Small intestine (tissue), 7 donors: ENCODE results near the gene CD58. TPM values are rescaled to one million over a fixed set of nuclear protein-coding genes. Genes with fewer than 3 reads are reported as not detected.
"Not testable (repeated sequence)": the region's sequence is repeated elsewhere in the genome, so short reads cannot be mapped to it uniquely, and the experiment has no call there.

Source experiments
- DNase-seq, 2 donors: peaks; one replicate each; pipeline versions ENCODE4 v3.0.0 to v3.0.0-alpha.2; 2013
- FAIRE-seq: peaks from 2 replicates; lab custom pipeline; 2012; peaks lifted over from hg19 to GRCh38; lab: Jason Lieb, UNC
- H3K27ac ChIP-seq, 3 donors: one replicate each; pipeline ENCODE4 v1.5.1; 2013; ENCODE audit warnings: low read length in 2 of 3, mild to moderate bottlenecking in 2 of 3, control low read depth in 1 of 3, inconsistent platforms in 1 of 3, low read depth in 1 of 3, moderate library complexity in 1 of 3
- H3K27me3 ChIP-seq, 3 donors: one replicate each; pipeline ENCODE4 v1.6.1; 2013; ENCODE audit warnings: low read length in 3 of 3, inconsistent platforms in 1 of 3; ENCODE audit not compliant: control insufficient read depth in 3 of 3, insufficient read depth in 3 of 3
- H3K36me3 ChIP-seq, 3 donors: one replicate each; pipeline ENCODE4 v1.6.1; 2013; ENCODE audit warnings: low read length in 3 of 3, inconsistent platforms in 1 of 3, low read depth in 1 of 3, mild to moderate bottlenecking in 1 of 3, moderate library complexity in 1 of 3; ENCODE audit not compliant: control insufficient read depth in 3 of 3, insufficient read depth in 2 of 3
- H3K4me1 ChIP-seq, 3 donors: one replicate each; pipeline ENCODE4 v1.6.1; 2013; ENCODE audit warnings: low read length in 2 of 3, inconsistent platforms in 1 of 3, low read depth in 1 of 3, mild to moderate bottlenecking in 1 of 3, moderate library complexity in 1 of 3; ENCODE audit not compliant: control insufficient read depth in 3 of 3, insufficient read depth in 2 of 3
- H3K4me3 ChIP-seq, 3 donors: one replicate each; pipeline ENCODE4 v1.5.1; 2013; ENCODE audit warnings: low read length in 3 of 3, control low read depth in 1 of 3, inconsistent platforms in 1 of 3, low read depth in 1 of 3, mild to moderate bottlenecking in 1 of 3, moderate library complexity in 1 of 3
- H3K9me3 ChIP-seq, 2 donors: one replicate each; pipeline ENCODE4 v1.6.1; 2013; ENCODE audit warnings: low read depth in 1 of 2, low read length in 1 of 2; ENCODE audit not compliant: control insufficient read depth in 2 of 2, insufficient read depth in 1 of 2
- WGBS, 3 donors: extraction: QIAGEN DNeasy Blood & Tissue Kit; methylation state at CpG; one replicate each; pipeline ENCODE4 v1.1.7; 2013; 5-methylcytosine and 5-hydroxymethylcytosine counted together
- polyA plus RNA-seq, 4 donors: library from polyadenylated mRNA; stranded (reverse) in 3 of 4; unstranded in 1 of 4; fragments of 200-250 nt in 3 of 4; fragments of 120-200 nt in 1 of 4; gene quantifications; one replicate each; pipeline versions ENCODE4 v1.2.1 to v1.2.3, GENCODE V29; 2013
- donor health status: healthy with polysubstance abuse.
- donor health status: control.
- donor health status: control.
- donor health status: Bipolar disorder and iron deficiency.
- donor health status: healthy.

CD58 gene
- polyA plus RNA-seq, 4 donors = 28.4 to 40.8 (median 29.6) TPM

GRCh38 chr1:116597388-116597787, 26.6 kb upstream of the CD58 start:
- not testable (repeated sequence) for H3K9me3 ChIP-seq, H3K27me3 ChIP-seq, FAIRE-seq, H3K4me3 ChIP-seq
- peak; percentile 65 to 66 for DNase-seq
- WGBS, 3 donors = 0 to 32% (median 0%) methylated on average over 2 of the region's 2 CpGs
- Histone ChIP-seq H3K36me3 (peaks cover 0 to 16% (median 0%) of the 10 kb centered on the region in 3 donors), H3K4me1 (peaks cover 0 to 38% (median 4%) of the 10 kb centered on the region in 3 donors), H3K27ac (peak overlapping the region in 2 of 3 donors; percentile 49 to 89)

GRCh38 chr1:116596742-116597307, 26.0 kb upstream of the CD58 start:
- peaks cover 0 to 44% (median 4%) of the 10 kb centered on the region in 3 donors for H3K4me1 ChIP-seq
- DNase-seq = peak; percentile 83 to 92
- not testable (repeated sequence) for H3K9me3 ChIP-seq, FAIRE-seq, H3K27me3 ChIP-seq, H3K4me3 ChIP-seq
- H3K36me3 ChIP-seq = peaks cover 0 to 16% (median 0%) of the 10 kb centered on the region in 3 donors
- WGBS, 3 donors = 16 to 58% (median 33%) methylated on average over 5 of the region's 5 CpGs
- peak overlapping the region; percentile 11 to 89 (median 49) for H3K27ac ChIP-seq

- H3K9me3 ChIP-seq, FAIRE-seq, H3K4me3 ChIP-seq, H3K27me3 ChIP-seq: not testable (repeated sequence)
- Histone ChIP-seq H3K27ac (peak overlapping the region; percentile 41 to 89 (median 42)), H3K4me1 (peaks cover 0 to 45% (median 4%) of the 10 kb centered on the region in 3 donors), H3K36me3 (peaks cover 0 to 16% (median 0%) of the 10 kb centered on the region in 3 donors)
- peak; percentile 62 to 64 for DNase-seq
- 3 to 9% (median 3%) methylated on average over 8 of the region's 8 CpGs for WGBS, 3 donors
Observed at GRCh38 chr1:116595946-116596741, 25.3 kb upstream of the CD58 start.

GRCh38 chr1:116595065-116595840, 24.4 kb upstream of the CD58 start:
- not testable (repeated sequence) for H3K4me3 ChIP-seq, FAIRE-seq, H3K27me3 ChIP-seq, H3K9me3 ChIP-seq
- peak overlapping the region in 2 of 3 donors; percentile 14 to 89 for H3K27ac ChIP-seq
- DNase-seq = peak in 1 of 2 donors; percentile 17
- H3K36me3 ChIP-seq = peaks cover 0 to 12% (median 0%) of the 10 kb centered on the region in 3 donors
- peaks cover 0 to 45% (median 4%) of the 10 kb centered on the region in 3 donors for H3K4me1 ChIP-seq
- 31 to 63% (median 60%) methylated on average over 4 of the region's 4 CpGs for WGBS, 3 donors

GRCh38 chr1:116593977-116594376, 23.2 kb upstream of the CD58 start:
- H3K9me3 ChIP-seq, H3K27ac ChIP-seq, H3K27me3 ChIP-seq, FAIRE-seq, DNase-seq, H3K4me3 ChIP-seq, H3K36me3 ChIP-seq: not testable (repeated sequence)
- 92 to 94% (median 94%) methylated on average over 3 of the region's 3 CpGs for WGBS, 3 donors
- H3K4me1 ChIP-seq = peaks cover 0 to 53% (median 7%) of the 10 kb centered on the region in 3 donors

- not testable (repeated sequence) for DNase-seq, H3K9me3 ChIP-seq, H3K27me3 ChIP-seq, H3K27ac ChIP-seq, FAIRE-seq, H3K4me3 ChIP-seq
- Histone ChIP-seq H3K4me1 (peaks cover 0 to 52% (median 9%) of the 10 kb centered on the region in 3 donors), H3K36me3 (peaks cover 0 to 13% (median 0%) of the 10 kb centered on the region in 3 donors)
- 93 to 98% (median 97%) methylated on average over 3 to 5 of the region's 5 CpGs for WGBS, 3 donors
Observed at GRCh38 chr1:116593401-116593800, 22.6 kb upstream of the CD58 start.

GRCh38 chr1:116591951-116592605, 21.3 kb upstream of the CD58 start:
- Histone ChIP-seq H3K27ac (peak overlapping the region in 2 of 3 donors; percentile 3 to 28), H3K4me1 (peaks cover 0 to 42% (median 7%) of the 10 kb centered on the region in 3 donors), H3K36me3 (peaks cover 0 to 22% (median 0%) of the 10 kb centered on the region in 3 donors)
- not testable (repeated sequence) for H3K9me3 ChIP-seq, FAIRE-seq, H3K4me3 ChIP-seq, H3K27me3 ChIP-seq
- WGBS, 3 donors = 56 to 79% (median 70%) methylated on average over 6 to 7 of the region's 7 CpGs
- DNase-seq = peak in 1 of 2 donors; percentile 42
